Measurements from ENCODE around the gene ADAM23.

ADAM23 gene

DNA sequence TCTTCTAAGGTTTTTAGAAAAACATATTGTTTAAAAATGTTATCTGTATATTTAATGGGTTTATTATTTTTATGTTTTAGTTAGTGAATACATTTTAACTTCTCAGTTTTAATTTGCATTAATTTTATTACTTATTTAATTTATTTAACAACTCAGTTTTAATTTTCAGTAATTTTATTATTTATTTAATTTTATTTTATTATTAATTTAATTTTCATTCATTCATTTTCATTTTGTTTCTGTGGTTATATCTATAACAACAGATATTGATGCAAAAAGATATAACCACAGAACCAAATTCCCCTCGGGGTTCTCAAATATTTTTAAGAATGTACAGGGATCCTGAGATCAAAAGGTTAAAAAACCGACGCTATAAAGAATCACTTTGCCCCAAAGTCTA lies 221.9 kb downstream of the ADAM23 start:
- DNase-seq, result no peak
